Lower leg skin (tissue), 3 donors: Measurements from ENCODE around the gene POFUT2.

Experiments
- POLR2A ChIP-seq, 2 donors: fragments of 450-650 bp; IDR thresholded peaks; one replicate each; pipeline ENCODE4 v1.6.1; 2016 to 2017; ENCODE audit warnings: antibody characterized with exemption in 2 of 2, mild to moderate bottlenecking in 1 of 2, moderate library complexity in 1 of 2
- TF ChIP-seq, protein P1 (sequence below), 3 donors: fragments of 450-650 bp; IDR thresholded peaks; one replicate each; pipeline ENCODE4 v1.5.1; 2016; ENCODE audit warnings: antibody characterized with exemption in 3 of 3, mild to moderate bottlenecking in 3 of 3, moderate library complexity in 2 of 3

DNA sequence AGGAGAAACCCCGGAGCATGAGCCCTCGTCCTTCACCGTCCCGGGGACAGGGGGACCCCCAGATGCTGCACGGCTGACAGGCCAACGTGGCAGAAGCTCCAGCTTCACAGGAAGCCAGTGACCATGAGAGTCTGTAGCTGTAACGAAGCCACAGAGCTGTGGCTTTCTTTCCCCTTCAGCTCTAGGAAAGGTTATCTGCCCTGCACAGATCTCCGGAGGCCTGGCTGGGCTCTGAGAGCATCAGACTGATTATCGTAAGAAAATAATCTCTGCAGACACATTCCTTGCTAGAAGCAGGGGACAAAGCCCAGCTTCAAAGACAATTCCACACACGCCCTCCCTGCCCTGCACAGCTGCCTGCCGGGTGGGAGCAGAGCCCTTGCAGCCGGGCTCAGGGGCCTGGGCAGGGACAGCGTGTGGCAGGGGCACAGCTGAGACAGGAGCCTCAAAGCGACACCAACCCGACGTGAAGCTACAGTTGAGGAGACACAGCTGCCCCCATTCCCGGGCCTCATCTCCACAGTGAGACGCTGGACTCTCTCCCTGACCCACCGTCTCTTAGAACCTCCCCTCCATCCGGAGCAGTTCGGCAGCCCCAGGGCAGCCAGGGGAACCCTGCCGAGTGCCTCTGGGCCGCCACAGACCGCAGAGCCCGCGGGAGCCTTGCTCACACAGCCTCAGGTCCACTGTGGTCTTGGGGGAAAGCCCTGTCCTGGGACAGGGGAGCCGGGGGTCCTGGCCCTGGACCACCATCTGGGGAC is 30.6 kb downstream of the POFUT2 start:
- TF ChIP-seq, protein P1, sequence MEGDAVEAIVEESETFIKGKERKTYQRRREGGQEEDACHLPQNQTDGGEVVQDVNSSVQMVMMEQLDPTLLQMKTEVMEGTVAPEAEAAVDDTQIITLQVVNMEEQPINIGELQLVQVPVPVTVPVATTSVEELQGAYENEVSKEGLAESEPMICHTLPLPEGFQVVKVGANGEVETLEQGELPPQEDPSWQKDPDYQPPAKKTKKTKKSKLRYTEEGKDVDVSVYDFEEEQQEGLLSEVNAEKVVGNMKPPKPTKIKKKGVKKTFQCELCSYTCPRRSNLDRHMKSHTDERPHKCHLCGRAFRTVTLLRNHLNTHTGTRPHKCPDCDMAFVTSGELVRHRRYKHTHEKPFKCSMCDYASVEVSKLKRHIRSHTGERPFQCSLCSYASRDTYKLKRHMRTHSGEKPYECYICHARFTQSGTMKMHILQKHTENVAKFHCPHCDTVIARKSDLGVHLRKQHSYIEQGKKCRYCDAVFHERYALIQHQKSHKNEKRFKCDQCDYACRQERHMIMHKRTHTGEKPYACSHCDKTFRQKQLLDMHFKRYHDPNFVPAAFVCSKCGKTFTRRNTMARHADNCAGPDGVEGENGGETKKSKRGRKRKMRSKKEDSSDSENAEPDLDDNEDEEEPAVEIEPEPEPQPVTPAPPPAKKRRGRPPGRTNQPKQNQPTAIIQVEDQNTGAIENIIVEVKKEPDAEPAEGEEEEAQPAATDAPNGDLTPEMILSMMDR (IDR thresholded peaks at IDR 0.05) = no peak
- no peak for TF ChIP-seq POLR2A (IDR thresholded peaks at IDR 0.05)
